ENCODE data around the gene ZBED5.

DNA sequence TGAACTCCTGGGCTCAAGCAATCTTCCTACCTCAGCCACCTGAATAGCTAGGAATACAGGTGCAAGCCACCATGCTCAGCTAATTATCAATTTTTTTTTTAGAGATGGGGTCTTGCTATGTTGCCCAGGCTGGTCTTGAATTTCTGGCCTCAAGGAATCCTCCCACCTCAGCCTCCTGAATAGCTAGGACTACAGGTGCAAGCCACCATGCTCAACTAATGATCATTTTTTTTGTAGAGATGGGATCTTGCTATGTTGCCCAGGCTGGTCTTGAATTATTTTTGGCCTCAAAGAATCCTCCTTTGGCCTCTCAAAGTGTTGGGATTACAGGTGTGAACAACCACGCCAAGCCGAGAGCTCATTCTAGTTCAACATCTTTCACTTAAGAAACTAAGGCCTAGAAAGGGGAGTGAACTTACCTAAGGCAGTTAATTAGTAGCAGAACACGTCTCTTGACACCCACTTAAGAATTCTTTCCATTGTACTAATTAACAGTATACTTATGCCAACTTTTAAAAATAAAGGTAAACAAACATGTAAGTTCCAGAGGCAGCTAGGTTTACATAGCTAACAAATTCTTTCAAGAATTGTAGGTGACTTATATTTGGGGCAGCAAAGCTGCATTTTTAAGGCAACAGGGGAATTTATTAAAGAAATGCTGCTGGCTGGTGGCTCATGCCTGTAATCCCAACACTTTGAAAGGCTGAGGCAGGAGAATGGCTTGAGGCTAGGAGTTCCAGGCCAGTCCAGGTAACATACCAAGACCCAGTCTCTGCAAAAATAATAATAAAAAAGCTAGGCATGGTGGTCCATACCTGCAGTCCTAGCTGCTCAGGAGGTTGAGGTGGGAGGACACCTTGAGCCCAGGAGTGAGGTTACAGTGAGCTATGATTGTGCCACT is 9.6 kb downstream of the ZBED5 start:
- no peak for TF ChIP-seq ZNF274 (IDR thresholded peaks at IDR 0.05; ENCODE audit: low read depth, low read length)
- no peak for TF ChIP-seq SUZ12 (IDR thresholded peaks at IDR 0.05; ENCODE audit: extremely low read depth, insufficient read depth, insufficient read length)
- TF ChIP-seq YY1 (IDR thresholded peaks at IDR 0.05; ENCODE audit: insufficient read depth, insufficient read length), result no peak
